Endothelial cell of umbilical vein (primary cell): ENCODE results near the gene MRTFA. TPM values are rescaled to one million over a fixed set of nuclear protein-coding genes. Genes with fewer than 3 reads are reported as not detected.

Experiments
- BruUV-seq: library from RNA; stranded (reverse); fragments of 400-500 nt; replicated peaks from 2 replicates; lab custom pipeline; 2021; lab: Mats Ljungman, UMichigan
- CTCF ChIA-PET: fragments of 300-600, 350-600 bp; sonication (Branson Sonifier 250); formaldehyde crosslinking; loops from one replicate; lab custom pipeline; 2021; ENCODE audit warnings: antibody characterized with exemption, inconsistent platforms; lab: Charles Lee
- POLR2A ChIA-PET: fragments of 300-600, 350-600 bp; sonication (Branson Sonifier 250); formaldehyde crosslinking; loops from one replicate; lab custom pipeline; 2021; ENCODE audit warnings: antibody characterized with exemption, inconsistent platforms; lab: Charles Lee
- DNase-seq: peaks from one replicate; pipeline ENCODE4 v3.0.0-alpha.2; 2011; ENCODE audit warnings: low read depth, low spot score
- FAIRE-seq: peaks from 2 replicates; lab custom pipeline; 2011; peaks lifted over from hg19 to GRCh38; lab: Jason Lieb, UNC
- H2AFZ ChIP-seq: 2 replicates; pipeline ENCODE4 v1.6.0; 2012; ENCODE audit warnings: low read depth, low read length, control low read depth, inconsistent platforms
- H3K27ac ChIP-seq: 2 replicates; pipeline ENCODE4 v1.5.1; 2011; ENCODE audit warnings: low read depth, mild to moderate bottlenecking, control low read depth, low read length, moderate library complexity; ENCODE audit not compliant: insufficient read depth
- H3K27me3 ChIP-seq, 2 experiments: 2 replicates each; pipeline versions ENCODE4 v1.6.0 to v1.6.1; 2011; ENCODE audit warnings: low read length in 2 of 2, mixed read lengths in 1 of 2; ENCODE audit not compliant: control insufficient read depth in 2 of 2, insufficient read depth in 2 of 2
- H3K36me3 ChIP-seq, 2 experiments: 2 replicates in 1 of 2; 3 replicates in 1 of 2; pipeline ENCODE4 v1.5.1; 2011; ENCODE audit warnings: low read length in 2 of 2, mild to moderate bottlenecking in 1 of 2, moderate library complexity in 1 of 2; ENCODE audit not compliant: control insufficient read depth in 2 of 2, insufficient read depth in 2 of 2; ENCODE audit errors: extremely low read depth in 1 of 2
- H3K4me1 ChIP-seq: 3 replicates; pipeline ENCODE4 v1.5.1; 2011; ENCODE audit warnings: mild to moderate bottlenecking, low read length; ENCODE audit not compliant: control insufficient read depth, insufficient read depth; ENCODE audit errors: extremely low read depth
- H3K4me2 ChIP-seq: 2 replicates; pipeline ENCODE4 v1.6.1; 2011; ENCODE audit warnings: low read length, control low read depth, mixed read lengths; ENCODE audit not compliant: insufficient read depth
- H3K4me3 ChIP-seq, 3 experiments: fragments of 200-600 bp in 1 of 3; sonication (generic), shearing (Covaris generic) in 1 of 3; replicated peaks in 1 of 3; 2 replicates each; pipeline ENCODE4 v1.5.1; 2011 to 2016; ENCODE audit warnings: control low read depth in 3 of 3, low read length in 3 of 3, mild to moderate bottlenecking in 2 of 3, inconsistent platforms in 1 of 3, low read depth in 1 of 3, moderate library complexity in 1 of 3; ENCODE audit not compliant: insufficient read depth in 1 of 3
- H3K79me2 ChIP-seq: 2 replicates; pipeline ENCODE4 v1.6.0; 2012; ENCODE audit warnings: low read length, inconsistent platforms; ENCODE audit not compliant: control insufficient read depth, insufficient read depth
- H3K9ac ChIP-seq: replicated peaks from 2 replicates; pipeline ENCODE3; 2011; ENCODE audit warnings: low read length, control low read depth; ENCODE audit not compliant: insufficient read depth; ENCODE audit errors: extremely low read depth
- H3K9me1 ChIP-seq: replicated peaks from 3 replicates; pipeline ENCODE4 v1.6.0; 2011; ENCODE audit warnings: mild to moderate bottlenecking, low read length; ENCODE audit not compliant: control insufficient read depth, insufficient read depth; ENCODE audit errors: extremely low read depth
- H3K9me3 ChIP-seq: replicated peaks from 2 replicates; pipeline ENCODE4 v1.5.1; 2012; ENCODE audit warnings: low read length, inconsistent platforms; ENCODE audit not compliant: control insufficient read depth, insufficient read depth
- H4K20me1 ChIP-seq: replicated peaks from 2 replicates; pipeline ENCODE3; 2011; ENCODE audit warnings: mild to moderate bottlenecking, low read length; ENCODE audit not compliant: control insufficient read depth, insufficient read depth; ENCODE audit errors: extremely low read depth
- CTCF ChIP-seq, 2 donors: IDR thresholded peaks; 1 replicate in 1 of 2; 2 replicates in 1 of 2; pipeline ENCODE4 v1.5.1; 2011; ENCODE audit warnings: low read length in 2 of 2, mild to moderate bottlenecking in 2 of 2, moderate library complexity in 2 of 2, control low read depth in 1 of 2, inconsistent platforms in 1 of 2, low read depth in 1 of 2; ENCODE audit not compliant: insufficient read depth in 1 of 2; ENCODE audit errors: extremely low read depth in 1 of 2
- EZH2 ChIP-seq: IDR thresholded peaks from 2 replicates; pipeline ENCODE4 v1.6.1; 2012; ENCODE audit warnings: borderline replicate concordance, low read depth, mild to moderate bottlenecking, moderate library complexity, low read length, inconsistent platforms; ENCODE audit not compliant: severe bottlenecking
- FOS ChIP-seq: IDR thresholded peaks from 2 replicates; pipeline ENCODE4 v1.6.1; 2011; ENCODE audit warnings: mild to moderate bottlenecking, low read length, moderate library complexity, borderline replicate concordance; ENCODE audit not compliant: insufficient read depth
- GATA2 ChIP-seq: IDR thresholded peaks from 2 replicates; pipeline ENCODE4 v1.7.0; 2011; ENCODE audit warnings: low read depth, mild to moderate bottlenecking, moderate library complexity, mixed read lengths, low read length; ENCODE audit not compliant: insufficient read length, insufficient read depth
- JUN ChIP-seq: IDR thresholded peaks from 2 replicates; pipeline ENCODE4 v1.6.1; 2011; ENCODE audit warnings: borderline replicate concordance, low read depth; ENCODE audit not compliant: insufficient read length, insufficient read depth
- MAX ChIP-seq: IDR thresholded peaks from 2 replicates; pipeline ENCODE4 v1.6.1; 2011; ENCODE audit not compliant: insufficient read depth, insufficient read length
- MYC ChIP-seq: IDR thresholded peaks from one replicate; pipeline ENCODE4 v1.6.1; 2011; ENCODE audit warnings: mild to moderate bottlenecking, low read depth, low read length
- POLR2A ChIP-seq: IDR thresholded peaks from 2 replicates; pipeline ENCODE4 v1.6.1; 2012; ENCODE audit warnings: low read depth, mild to moderate bottlenecking, control low read depth, low read length
- POLR2AphosphoS5 ChIP-seq: IDR thresholded peaks from 2 replicates; pipeline ENCODE4 v1.6.1; 2012; ENCODE audit warnings: low read depth, mild to moderate bottlenecking, control low read depth, low read length, moderate library complexity; ENCODE audit not compliant: insufficient read depth
- dilution Hi-C: fragments of 300-500 bp; cut with MboI; formaldehyde crosslinking; loops from one replicate; pipeline ENCODE4 v1.15.0; 2019; ENCODE audit warnings: low sequenced_read_pairs; ENCODE audit not compliant: extremely low pct_ligation_motif_present
- intact Hi-C: fragments of 100-400 bp; cut with micrococcal nuclease; formaldehyde crosslinking; loops from one replicate; pipeline ENCODE4 v1.10.0; 2022
- polyA plus RNA-seq, 4 experiments: library from polyadenylated mRNA; depleted of rRNA in 3 of 4; stranded (reverse) in 3 of 4; unstranded in 1 of 4; fragments of >200 nt; gene quantifications; 2 replicates each; pipeline versions ENCODE4 v1.2.1 to v1.2.3, GENCODE V29; 2011 to 2012; ENCODE audit warnings: missing spikeins in 1 of 4
- total RNA-seq: library from RNA; stranded (reverse); gene quantifications from 2 replicates; pipeline ENCODE4 v1.2.3, GENCODE V29; 2021

Gene MRTFA
- total and polyA plus RNA-seq, 2 donors (not counting 3 experiments of a cell fraction or from before 2014, with no cell fraction given), result 13.6 to 44.1 TPM

- intact Hi-C loops, result no loop called here
- POLR2A ChIA-PET, result no interaction called here
Measured at GRCh38 chr22:40542821-40543540, 93.5 kb downstream of the MRTFA start.

More at GRCh38 chr22:40542821-40543540, 93.5 kb downstream of the MRTFA start:
- H3K4me3 ChIP-seq, result no peak overlapping the region
- H3K9ac ChIP-seq, result no peak overlapping the region
- TF ChIP-seq FOS (no peak), GATA2 (no peak), JUN (no peak), MYC (no peak), POLR2A (no peak), CTCF (IDR thresholded peaks at IDR 0.05; ENCODE audit: extremely low read depth in 1 of 2, insufficient read depth in 1 of 2, low read depth in 1 of 2, low read length in 2 of 2) (no peak), EZH2 (no peak), POLR2AphosphoS5 (no peak), MAX (no peak)
- dilution Hi-C loops, result no loop called here
- no peaks in the 10 kb centered on the region for H3K27me3 ChIP-seq
- no peak overlapping the region for H3K4me2 ChIP-seq
- no TSS peak for BruUV-seq
- H3K79me2 ChIP-seq, result peaks cover 13% of the 10 kb centered on the region
- H2AFZ ChIP-seq, result no peak overlapping the region
- H3K9me3 ChIP-seq, result no peaks in the 10 kb centered on the region
- CTCF ChIA-PET, result interaction anchor here (1.2 to 1.7 kb wide), 2 partner anchors 12 to 25 kb away, joined by 3 to 6 read pairs; no protein-coding TSS in a partner anchor
- no peak overlapping the region for H3K27ac ChIP-seq
- H3K9me1 ChIP-seq, result peaks cover 3% of the 10 kb centered on the region
- FAIRE-seq (peak; percentile 57), DNase-seq (no peak)
- no peaks in the 10 kb centered on the region for H3K36me3 ChIP-seq
- H3K4me1 ChIP-seq, result no peaks in the 10 kb centered on the region
- H4K20me1 ChIP-seq, result no peaks in the 10 kb centered on the region
